Measurements from ENCODE around the gene SCFD2. TPM values are rescaled to one million over a fixed set of nuclear protein-coding genes. Genes with fewer than 3 reads are reported as not detected.

Gene SCFD2
- total and polyA plus RNA-seq, 12 donors = 2.9 to 15.0 (median 9.7) TPM

DNA sequence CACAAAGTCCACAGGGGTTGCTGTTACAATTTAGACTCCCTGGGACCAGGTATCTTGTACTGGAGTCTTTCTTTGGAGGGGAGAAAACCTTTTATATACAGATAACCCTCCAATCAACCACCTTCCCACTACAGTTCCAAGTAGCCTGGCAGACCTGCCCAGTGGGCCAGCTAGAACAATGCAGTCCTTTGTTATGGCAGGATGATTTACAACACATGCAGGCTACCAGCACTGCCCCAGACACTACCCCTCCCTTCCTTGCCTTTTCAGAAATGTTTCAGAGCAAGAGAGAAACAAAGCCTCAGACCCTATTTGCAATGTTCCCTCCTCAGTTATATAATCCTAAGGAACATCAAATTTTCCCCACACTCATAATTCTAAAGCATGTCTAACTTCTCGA, 492.7 kb downstream of the SCFD2 start:
- no peaks in the 10 kb centered on the region for H3K27me3 ChIP-seq
- intact Hi-C loops (cut with DNase I) = loop anchor here in 3 of 10 donors (5.0 to 10.0 kb wide), 3 partner anchors 69 to 326 kb away; no protein-coding TSS in a partner anchor
- peak overlapping the region in 4 of 10 donors; percentile 4 to 45 (median 20) for H3K27ac ChIP-seq
- H3K4me3 ChIP-seq = no peak overlapping the region
- peaks cover 13 to 56% (median 39%) of the 10 kb centered on the region in 9 donors for H3K4me1 ChIP-seq
- ATAC-seq (no peak), DNase-seq (no peak)
- WGBS, 2 donors = 72 to 87% methylated on average over 1 of the region's 1 CpG
- H3K36me3 ChIP-seq = no peaks in the 10 kb centered on the region
- no peak for TF ChIP-seq CTCF (IDR thresholded peaks at IDR 0.05)
- no peaks in the 10 kb centered on the region for H3K9me3 ChIP-seq

DNA sequence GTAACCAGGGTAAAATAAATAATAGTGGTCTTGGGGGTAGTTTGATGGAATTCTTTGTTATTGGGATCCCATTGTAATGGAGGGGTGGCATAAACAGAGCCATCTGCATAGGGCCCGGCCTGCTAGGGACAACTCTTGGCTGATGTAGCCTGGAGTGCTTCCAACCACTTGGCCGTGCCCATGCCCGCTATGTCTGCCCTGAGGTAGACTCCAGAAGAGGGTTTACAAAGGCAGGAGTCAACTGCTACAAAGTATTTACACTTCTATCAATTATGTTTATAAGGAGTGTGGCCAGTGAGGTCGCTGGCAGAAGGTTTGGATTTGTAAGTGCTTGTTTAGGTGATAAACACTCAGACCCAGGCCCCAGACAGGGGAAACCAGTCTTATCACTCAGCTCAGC, 495.6 kb downstream of the SCFD2 start:
- ATAC-seq (peak in 5 of 8 donors; percentile 42 to 79 (median 57)), DNase-seq (peak; percentile 42 to 47)
- H3K27ac ChIP-seq = peak overlapping the region in 7 of 10 donors; percentile 42 to 86 (median 64)
- no peaks in the 10 kb centered on the region for H3K9me3 ChIP-seq
- no peak overlapping the region for H3K4me3 ChIP-seq
- WGBS, 2 donors = 44 to 73% methylated on average over 4 of the region's 4 CpGs
- intact Hi-C loops (cut with DNase I) = loop anchor here in 3 of 10 donors (5.0 to 10.0 kb wide), 3 partner anchors 72 to 323 kb away; no protein-coding TSS in a partner anchor
- no peak for TF ChIP-seq CTCF (IDR thresholded peaks at IDR 0.05)
- H3K4me1 ChIP-seq = peaks cover 10 to 73% (median 52%) of the 10 kb centered on the region in 9 donors
- H3K36me3 ChIP-seq = peaks cover 0 to 20% (median 3%) of the 10 kb centered on the region in 9 donors
- H3K27me3 ChIP-seq = no peaks in the 10 kb centered on the region

DNA sequence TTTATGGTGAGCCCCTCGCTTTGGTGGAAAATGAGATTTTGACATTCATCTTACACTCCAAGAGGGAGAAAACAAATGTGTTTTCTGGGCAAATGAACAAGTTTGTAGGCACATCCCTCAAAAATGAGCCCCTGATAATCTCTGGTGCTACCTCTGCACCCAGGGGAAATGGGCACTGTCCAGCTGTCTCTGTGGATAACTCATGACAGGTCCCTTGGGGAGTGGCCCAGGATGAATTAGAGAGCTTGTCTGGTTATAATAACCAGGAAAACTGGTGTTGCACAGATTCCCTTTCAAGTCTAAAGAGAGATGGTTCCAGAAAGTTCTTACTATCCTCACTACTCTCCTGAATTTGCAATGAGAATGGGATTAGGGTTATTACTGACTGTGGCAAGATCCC, 496.2 kb downstream of the SCFD2 start:
- no peak for TF ChIP-seq CTCF (IDR thresholded peaks at IDR 0.05)
- ATAC-seq (no peak), DNase-seq (no peak)
- H3K4me1 ChIP-seq = peaks cover 10 to 77% (median 56%) of the 10 kb centered on the region in 9 donors
- WGBS, 2 donors = 91 to 93% methylated on average over 1 of the region's 1 CpG
- no peaks in the 10 kb centered on the region for H3K27me3 ChIP-seq
- H3K9me3 ChIP-seq = no peaks in the 10 kb centered on the region
- H3K27ac ChIP-seq = peak overlapping the region in 8 of 10 donors; percentile 13 to 86 (median 66)
- intact Hi-C loops (cut with DNase I) = loop anchor here in 8 of 10 donors (2.0 to 10.0 kb wide), 9 partner anchors 73 to 325 kb away; partner anchors contain the start of gene USP46 (in 2 of the 8)
- H3K36me3 ChIP-seq = peaks cover 0 to 21% (median 3%) of the 10 kb centered on the region in 9 donors
- H3K4me3 ChIP-seq = no peak overlapping the region

GRCh38 chr4:52869196-52869595, 496.7 kb downstream of the SCFD2 start:
- Histone ChIP-seq H3K27ac (peak overlapping the region in 8 of 10 donors; percentile 13 to 86 (median 66)), H3K4me3 (no peak overlapping the region), H3K27me3 (no peaks in the 10 kb centered on the region), H3K36me3 (peaks cover 0 to 21% (median 3%) of the 10 kb centered on the region in 9 donors), H3K4me1 (peaks cover 10 to 77% (median 51%) of the 10 kb centered on the region in 9 donors), H3K9me3 (no peaks in the 10 kb centered on the region)
- no peak for TF ChIP-seq CTCF (IDR thresholded peaks at IDR 0.05)
- ATAC-seq (peak; percentile 44 to 78 (median 65)), DNase-seq (peak; percentile 73 to 76)
- 38 to 42% methylated on average over 12 of the region's 12 CpGs for WGBS, 2 donors
- intact Hi-C loops (cut with DNase I) = loop anchor here in 7 of 10 donors (2.0 to 10.0 kb wide), 8 partner anchors 86 to 324 kb away; partner anchors contain the start of gene USP46 (in 2 of the 7)

All from heart right ventricle (tissue), 16 donors.